ENCODE results near the gene ANO7. TPM values are rescaled to one million over a fixed set of nuclear protein-coding genes. Genes with fewer than 3 reads are reported as not detected.

The ANO7 gene
- total and polyA plus RNA-seq, 2 donors (not counting 1 experiment from before 2014, with no cell fraction given), result 0.64 to 1.8 TPM

DNA sequence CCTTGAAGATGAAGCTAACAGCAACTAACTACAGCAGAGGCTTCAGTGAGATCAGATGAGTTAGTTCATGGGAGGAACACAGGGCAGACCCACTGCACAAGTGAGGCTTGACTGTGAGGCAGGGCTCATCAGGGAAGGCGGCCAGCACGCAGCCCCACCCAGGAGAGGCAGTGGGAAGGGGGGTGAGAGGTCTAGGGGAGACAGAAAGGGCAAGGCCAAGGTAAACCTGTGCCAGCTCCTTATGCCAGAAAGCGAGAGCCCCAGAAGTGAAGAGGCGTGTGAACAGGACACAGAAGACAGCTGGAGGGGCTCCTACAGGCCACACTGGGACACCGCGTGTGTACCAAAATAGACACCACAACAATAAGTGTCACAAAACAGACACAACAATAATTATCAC is 48.6 kb downstream of the ANO7 start:
- TF ChIP-seq EZH2 (IDR thresholded peaks at IDR 0.05; ENCODE audit: borderline replicate concordance, insufficient read depth, low read depth, low read length, poor library complexity, severe bottlenecking), result no peak
- TF ChIP-seq, protein P1, sequence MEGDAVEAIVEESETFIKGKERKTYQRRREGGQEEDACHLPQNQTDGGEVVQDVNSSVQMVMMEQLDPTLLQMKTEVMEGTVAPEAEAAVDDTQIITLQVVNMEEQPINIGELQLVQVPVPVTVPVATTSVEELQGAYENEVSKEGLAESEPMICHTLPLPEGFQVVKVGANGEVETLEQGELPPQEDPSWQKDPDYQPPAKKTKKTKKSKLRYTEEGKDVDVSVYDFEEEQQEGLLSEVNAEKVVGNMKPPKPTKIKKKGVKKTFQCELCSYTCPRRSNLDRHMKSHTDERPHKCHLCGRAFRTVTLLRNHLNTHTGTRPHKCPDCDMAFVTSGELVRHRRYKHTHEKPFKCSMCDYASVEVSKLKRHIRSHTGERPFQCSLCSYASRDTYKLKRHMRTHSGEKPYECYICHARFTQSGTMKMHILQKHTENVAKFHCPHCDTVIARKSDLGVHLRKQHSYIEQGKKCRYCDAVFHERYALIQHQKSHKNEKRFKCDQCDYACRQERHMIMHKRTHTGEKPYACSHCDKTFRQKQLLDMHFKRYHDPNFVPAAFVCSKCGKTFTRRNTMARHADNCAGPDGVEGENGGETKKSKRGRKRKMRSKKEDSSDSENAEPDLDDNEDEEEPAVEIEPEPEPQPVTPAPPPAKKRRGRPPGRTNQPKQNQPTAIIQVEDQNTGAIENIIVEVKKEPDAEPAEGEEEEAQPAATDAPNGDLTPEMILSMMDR (IDR thresholded peaks at IDR 0.05), result no peak
- 94% methylated on average over 2 of the region's 6 CpGs for WGBS (ENCODE audit: insufficient coverage)

GRCh38 chr2:241237949-241238371 is 49.5 kb downstream of the ANO7 start:
- DNase-seq (no peak), ATAC-seq (ENCODE audit: low read depth) (no peak)
- no peaks in the 10 kb centered on the region for H4K20me1 ChIP-seq (ENCODE audit: control insufficient read depth, insufficient read depth, low read length, poor library complexity, severe bottlenecking)
- Mint-ChIP-seq H3K4me1 (no peaks in the 10 kb centered on the region), H3K9me3 (ENCODE audit: insufficient read depth) (no peaks in the 10 kb centered on the region), H3K27ac (no peak overlapping the region), H3K4me3 (no peak overlapping the region), H3K27me3 (no peaks in the 10 kb centered on the region)
- POLR2A ChIA-PET, result no interaction called here
- H2AFZ ChIP-seq (ENCODE audit: insufficient read depth, low read depth, low read length, poor library complexity, severe bottlenecking), result no peak overlapping the region
- CTCF ChIA-PET, result no interaction called here
- H3K27me3 ChIP-seq (replicated peaks in 1 of 4; ENCODE audit: control extremely low read depth in 1 of 4, control insufficient read depth in 3 of 4, insufficient read depth in 4 of 4, low read length in 3 of 4), result no peaks in the 10 kb centered on the region
- 95% methylated on average over 12 of the region's 12 CpGs for WGBS (ENCODE audit: insufficient coverage)
- no peaks in the 10 kb centered on the region for H3K4me1 ChIP-seq (ENCODE audit: control insufficient read depth in 2 of 2, insufficient read depth in 2 of 2, low read length in 2 of 2)
- no peak overlapping the region for H3K27ac ChIP-seq (ENCODE audit: low read length in 2 of 2)
- no peak overlapping the region for H3K9ac ChIP-seq (ENCODE audit: low read length)
- no peak overlapping the region for H3K4me3 ChIP-seq (ENCODE audit: control extremely low read depth in 1 of 5, extremely low read depth in 1 of 5, insufficient read depth in 1 of 5, low read depth in 2 of 5, low read length in 4 of 5)
- H3K4me2 ChIP-seq (replicated peaks; ENCODE audit: low read depth, low read length, poor library complexity, severe bottlenecking), result no peak overlapping the region
- TF ChIP-seq EZH2 (IDR thresholded peaks at IDR 0.05; ENCODE audit: borderline replicate concordance, insufficient read depth, low read depth, low read length, poor library complexity, severe bottlenecking), result no peak
- TF ChIP-seq, protein P1 (IDR thresholded peaks at IDR 0.05), result no peak
- intact Hi-C loops (cut with micrococcal nuclease), result no loop called here
- H3K36me3 ChIP-seq (replicated peaks in 1 of 2; ENCODE audit: control extremely low read depth in 1 of 2, control insufficient read depth in 1 of 2, extremely low read depth in 1 of 2, insufficient read depth in 2 of 2, low read length in 1 of 2), result peaks cover 0 to 93% of the 10 kb centered on the region in 2 experiments
- H3K9me3 ChIP-seq (ENCODE audit: control extremely low read depth in 1 of 3, control insufficient read depth in 2 of 3, insufficient read depth in 1 of 3, low read length in 2 of 3), result no peaks in the 10 kb centered on the region
- no peaks in the 10 kb centered on the region for H3K79me2 ChIP-seq (ENCODE audit: control insufficient read depth, insufficient read depth, low read length)

More for the DNA sequence above, 48.6 kb downstream of the ANO7 start:
- H3K4me1 Mint-ChIP-seq, result no peaks in the 10 kb centered on the region
- H3K27me3 Mint-ChIP-seq, result no peaks in the 10 kb centered on the region
- Histone ChIP-seq H3K4me1 (ENCODE audit: control insufficient read depth in 2 of 2, insufficient read depth in 2 of 2, low read length in 2 of 2) (no peaks in the 10 kb centered on the region), H3K9ac (ENCODE audit: low read length) (no peak overlapping the region), H3K4me2 (replicated peaks; ENCODE audit: low read depth, low read length, poor library complexity, severe bottlenecking) (no peak overlapping the region), H2AFZ (ENCODE audit: insufficient read depth, low read depth, low read length, poor library complexity, severe bottlenecking) (no peak overlapping the region), H3K36me3 (replicated peaks in 1 of 2; ENCODE audit: control extremely low read depth in 1 of 2, control insufficient read depth in 1 of 2, extremely low read depth in 1 of 2, insufficient read depth in 2 of 2, low read length in 1 of 2) (peaks cover 0 to 89% of the 10 kb centered on the region in 2 experiments), H3K79me2 (ENCODE audit: control insufficient read depth, insufficient read depth, low read length) (no peaks in the 10 kb centered on the region), H3K9me3 (ENCODE audit: control extremely low read depth in 1 of 3, control insufficient read depth in 2 of 3, insufficient read depth in 1 of 3, low read length in 2 of 3) (no peaks in the 10 kb centered on the region), H4K20me1 (ENCODE audit: control insufficient read depth, insufficient read depth, low read length, poor library complexity, severe bottlenecking) (no peaks in the 10 kb centered on the region), H3K27me3 (replicated peaks in 1 of 4; ENCODE audit: control extremely low read depth in 1 of 4, control insufficient read depth in 3 of 4, insufficient read depth in 4 of 4, low read length in 3 of 4) (no peaks in the 10 kb centered on the region), H3K4me3 (ENCODE audit: control extremely low read depth in 1 of 5, extremely low read depth in 1 of 5, insufficient read depth in 1 of 5, low read depth in 2 of 5, low read length in 4 of 5) (no peak overlapping the region), H3K27ac (ENCODE audit: low read length in 2 of 2) (no peak overlapping the region)
- intact Hi-C loops (cut with micrococcal nuclease), result no loop called here
- H3K9me3 Mint-ChIP-seq (ENCODE audit: insufficient read depth), result no peaks in the 10 kb centered on the region
- H3K27ac Mint-ChIP-seq, result no peak overlapping the region
- POLR2A ChIA-PET, result no interaction called here
- CTCF ChIA-PET, result interaction anchor here (1.5 kb wide), 1 partner anchor 19 kb away, joined by 5 read pairs; no protein-coding TSS in a partner anchor
- ATAC-seq (ENCODE audit: low read depth), result no peak
- DNase-seq, result no peak
- H3K4me3 Mint-ChIP-seq, result no peak overlapping the region

All from B cell (primary cell).